Tibial artery (tissue), 4 donors: ENCODE results near the gene BEST1.
A peak's percentile ranks its signal among the peaks of the same experiment; 100 is the strongest.
"Not testable (repeated sequence)": the region's sequence is repeated elsewhere in the genome, so short reads cannot be mapped to it uniquely, and the experiment has no call there.

ENCODE experiments used
- DNase-seq, 2 donors: peaks; one replicate each; pipeline ENCODE4 v3.0.0-alpha.2; 2019
- H3K27ac ChIP-seq, 2 donors: fragments of 200-600 bp; sonication (generic) in 1 of 2; 1 replicate in 1 of 2; 2 replicates in 1 of 2; pipeline ENCODE4 v1.5.1; 2018 to 2019; ENCODE audit warnings: mild to moderate bottlenecking in 1 of 2
- H3K27me3 ChIP-seq, 2 donors: fragments of 200-600 bp; sonication (generic) in 1 of 2; one replicate each; pipeline versions ENCODE4 v1.5.1 to v1.6.0; 2016 to 2019
- H3K36me3 ChIP-seq, 3 donors: fragments of 200-600 bp; sonication (generic) in 2 of 3; one replicate each; pipeline ENCODE4 v1.5.1; 2016 to 2019; ENCODE audit warnings: mild to moderate bottlenecking in 2 of 3
- H3K4me1 ChIP-seq, 4 donors: fragments of 200-600 bp; sonication (generic) in 2 of 4; 1 replicate in 3 of 4; 2 replicates in 1 of 4; pipeline ENCODE4 v1.5.1; 2016 to 2019
- H3K4me3 ChIP-seq, 2 donors: fragments of 200-600 bp; sonication (generic) in 1 of 2; 1 replicate in 1 of 2; 2 replicates in 1 of 2; pipeline ENCODE4 v1.5.1; 2018 to 2019; ENCODE audit warnings: mild to moderate bottlenecking in 2 of 2
- H3K9me3 ChIP-seq, 3 donors: fragments of 200-600 bp; sonication (generic) in 1 of 3; one replicate each; pipeline ENCODE4 v1.5.1; 2016 to 2019
- intact Hi-C: fragments of 100-400 bp; cut with DNase I; formaldehyde crosslinking; loops from one replicate; pipeline ENCODE4 v1.15.0; 2023; ENCODE audit warnings: low total_unique reads
- TF ChIP-seq, protein P1 (sequence below), 2 experiments: fragments of 200-600 bp in 1 of 2; fragments of 450-650 bp in 1 of 2; IDR thresholded peaks; one replicate each; pipeline ENCODE4 v1.5.1; 2017 to 2019; ENCODE audit warnings: antibody characterized with exemption in 2 of 2, mild to moderate bottlenecking in 1 of 2, moderate library complexity in 1 of 2

The BEST1 gene

DNA sequence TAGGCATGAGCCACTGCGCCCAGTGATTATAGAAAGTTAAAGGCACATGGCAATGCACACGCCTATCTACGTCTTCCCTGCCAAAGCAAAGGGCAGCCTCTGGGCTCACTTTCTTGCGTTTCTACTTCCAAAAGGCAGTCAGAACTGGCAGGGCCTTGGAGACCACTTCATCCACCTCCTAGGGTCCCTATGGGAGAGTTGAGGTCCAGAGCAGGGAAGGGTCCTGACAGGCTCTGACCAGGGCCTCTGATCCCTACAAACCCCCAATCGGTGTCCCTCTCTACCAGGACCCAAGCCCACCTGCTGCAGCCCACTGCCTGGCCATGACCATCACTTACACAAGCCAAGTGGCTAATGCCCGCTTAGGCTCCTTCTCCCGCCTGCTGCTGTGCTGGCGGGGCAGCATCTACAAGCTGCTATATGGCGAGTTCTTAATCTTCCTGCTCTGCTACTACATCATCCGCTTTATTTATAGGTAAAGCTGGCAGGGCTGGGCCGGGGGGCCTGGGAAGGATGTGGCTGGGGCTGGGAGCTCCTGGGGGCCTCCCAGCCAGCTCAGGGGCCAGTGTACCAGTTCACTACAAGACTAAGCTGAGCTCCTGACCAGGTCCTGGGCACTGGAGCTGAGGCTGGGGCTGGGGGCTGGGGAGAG is 1.5 kb downstream of the BEST1 start:
- H3K4me3 ChIP-seq, result no peak overlapping the region
- H3K27me3 ChIP-seq, result peaks cover 0 to 11% of the 10 kb centered on the region in 2 donors
- no peak overlapping the region for H3K27ac ChIP-seq
- intact Hi-C loops, result no loop called here
- no peak for DNase-seq
- peaks cover 0 to 48% (median 35%) of the 10 kb centered on the region in 4 donors for H3K4me1 ChIP-seq
- H3K36me3 ChIP-seq, result no peaks in the 10 kb centered on the region
- H3K9me3 ChIP-seq, result no peaks in the 10 kb centered on the region
- TF ChIP-seq, protein P1, sequence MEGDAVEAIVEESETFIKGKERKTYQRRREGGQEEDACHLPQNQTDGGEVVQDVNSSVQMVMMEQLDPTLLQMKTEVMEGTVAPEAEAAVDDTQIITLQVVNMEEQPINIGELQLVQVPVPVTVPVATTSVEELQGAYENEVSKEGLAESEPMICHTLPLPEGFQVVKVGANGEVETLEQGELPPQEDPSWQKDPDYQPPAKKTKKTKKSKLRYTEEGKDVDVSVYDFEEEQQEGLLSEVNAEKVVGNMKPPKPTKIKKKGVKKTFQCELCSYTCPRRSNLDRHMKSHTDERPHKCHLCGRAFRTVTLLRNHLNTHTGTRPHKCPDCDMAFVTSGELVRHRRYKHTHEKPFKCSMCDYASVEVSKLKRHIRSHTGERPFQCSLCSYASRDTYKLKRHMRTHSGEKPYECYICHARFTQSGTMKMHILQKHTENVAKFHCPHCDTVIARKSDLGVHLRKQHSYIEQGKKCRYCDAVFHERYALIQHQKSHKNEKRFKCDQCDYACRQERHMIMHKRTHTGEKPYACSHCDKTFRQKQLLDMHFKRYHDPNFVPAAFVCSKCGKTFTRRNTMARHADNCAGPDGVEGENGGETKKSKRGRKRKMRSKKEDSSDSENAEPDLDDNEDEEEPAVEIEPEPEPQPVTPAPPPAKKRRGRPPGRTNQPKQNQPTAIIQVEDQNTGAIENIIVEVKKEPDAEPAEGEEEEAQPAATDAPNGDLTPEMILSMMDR (IDR thresholded peaks at IDR 0.05), result no peak

DNA sequence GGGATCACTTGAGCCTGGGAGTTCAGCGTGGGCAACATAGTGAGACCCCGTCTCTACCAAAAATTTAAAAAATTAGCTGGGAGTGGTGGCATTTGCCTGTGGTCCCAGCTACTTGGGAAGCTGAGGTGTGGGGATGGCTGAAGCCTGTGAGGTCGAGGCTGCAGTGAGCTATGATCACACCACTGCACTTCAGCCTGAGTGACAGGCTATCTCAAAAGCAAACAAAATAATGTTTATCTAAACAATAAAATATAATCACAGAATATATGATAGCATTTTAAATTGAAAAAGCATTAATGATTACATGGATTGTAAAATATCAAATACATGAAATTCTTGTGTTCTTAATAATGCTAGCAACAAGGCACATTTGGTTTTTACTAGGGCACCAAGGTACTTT is 2.7 kb downstream of the BEST1 start:
- intact Hi-C loops, result no loop called here
- H3K4me1 ChIP-seq, result peaks cover 0 to 39% (median 28%) of the 10 kb centered on the region in 4 donors
- H3K27ac ChIP-seq, result no peak overlapping the region

DNA sequence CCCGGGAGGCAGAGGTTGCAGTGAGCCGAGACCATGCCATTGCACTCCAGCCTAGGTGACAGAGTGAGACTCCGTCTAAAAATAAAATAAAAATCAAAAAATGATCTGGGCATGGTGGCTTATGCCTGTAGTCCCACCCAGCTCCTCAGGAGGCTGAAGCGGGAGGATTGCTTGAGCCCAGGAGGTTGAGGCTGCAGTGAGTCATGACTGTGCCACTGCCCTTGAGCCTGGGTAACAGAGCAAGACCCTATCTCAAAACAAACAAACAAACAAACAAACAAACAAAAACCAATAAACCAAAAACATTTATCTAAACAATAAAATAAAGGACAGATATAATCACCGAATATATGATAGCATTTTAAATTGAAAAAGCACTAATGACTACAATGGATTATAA is 3.5 kb downstream of the BEST1 start:
- H3K36me3 ChIP-seq, DNase-seq, H3K4me3 ChIP-seq, intact Hi-C loops, H3K9me3 ChIP-seq, H3K27ac ChIP-seq: not testable (repeated sequence)
- H3K4me1 ChIP-seq, result peaks cover 0 to 33% (median 26%) of the 10 kb centered on the region in 4 donors
- H3K27me3 ChIP-seq, result peaks cover 0 to 11% of the 10 kb centered on the region in 2 donors

More for the DNA sequence above, 2.7 kb downstream of the BEST1 start:
- no peaks in the 10 kb centered on the region for H3K9me3 ChIP-seq
- H3K27me3 ChIP-seq, result peaks cover 0 to 11% of the 10 kb centered on the region in 2 donors
- peaks cover 0 to 2% (median 0%) of the 10 kb centered on the region in 3 donors for H3K36me3 ChIP-seq
- no peak for DNase-seq
- no peak overlapping the region for H3K4me3 ChIP-seq
- TF ChIP-seq, protein P1 (IDR thresholded peaks at IDR 0.05), result no peak

DNA sequence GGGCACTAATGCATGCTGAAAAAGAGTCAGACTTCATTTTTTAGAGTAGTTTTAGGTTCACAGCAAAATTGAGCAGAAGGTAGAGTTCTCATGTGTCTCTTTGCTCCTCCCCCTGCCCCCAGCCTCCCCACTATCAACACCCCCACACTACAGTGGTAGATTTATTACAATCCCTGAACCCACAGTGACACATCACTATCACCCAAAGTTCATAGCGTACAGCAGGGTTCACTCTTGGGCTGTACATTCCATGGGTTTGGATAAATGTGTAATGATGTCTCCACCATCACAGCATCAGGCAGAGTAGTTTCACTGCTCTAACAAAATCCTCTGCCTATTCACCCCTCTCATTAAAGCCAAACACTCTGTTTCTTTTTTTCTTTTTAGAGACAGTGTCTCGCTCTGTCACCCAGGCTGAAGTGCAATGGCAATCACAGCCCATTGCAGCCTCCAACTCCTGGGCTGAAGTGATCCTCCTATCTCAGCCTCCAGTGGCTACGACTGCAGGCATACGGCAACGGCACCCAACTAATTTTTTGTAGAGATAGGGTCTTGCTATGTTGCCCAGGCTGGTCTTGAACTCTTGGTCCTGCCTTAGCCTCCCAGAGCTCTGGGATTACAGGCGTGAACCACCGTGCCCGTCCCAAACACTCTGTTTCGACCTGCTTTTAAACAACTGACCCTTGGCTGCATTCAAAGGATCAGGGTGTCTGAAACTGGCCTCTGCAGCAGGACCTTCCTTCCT is 4.1 kb downstream of the BEST1 start:
- Histone ChIP-seq H3K36me3 (peaks cover 0 to 8% (median 0%) of the 10 kb centered on the region in 3 donors), H3K27ac (peak overlapping the region; percentile 56 to 61), H3K4me1 (peaks cover 0 to 27% (median 22%) of the 10 kb centered on the region in 4 donors), H3K9me3 (no peaks in the 10 kb centered on the region), H3K27me3 (peaks cover 0 to 11% of the 10 kb centered on the region in 2 donors), H3K4me3 (peak overlapping the region in 1 of 2 donors; percentile 50)
- DNase-seq, result no peak
- TF ChIP-seq, protein P1 (IDR thresholded peaks at IDR 0.05), result no peak
- intact Hi-C loops, result no loop called here

DNA sequence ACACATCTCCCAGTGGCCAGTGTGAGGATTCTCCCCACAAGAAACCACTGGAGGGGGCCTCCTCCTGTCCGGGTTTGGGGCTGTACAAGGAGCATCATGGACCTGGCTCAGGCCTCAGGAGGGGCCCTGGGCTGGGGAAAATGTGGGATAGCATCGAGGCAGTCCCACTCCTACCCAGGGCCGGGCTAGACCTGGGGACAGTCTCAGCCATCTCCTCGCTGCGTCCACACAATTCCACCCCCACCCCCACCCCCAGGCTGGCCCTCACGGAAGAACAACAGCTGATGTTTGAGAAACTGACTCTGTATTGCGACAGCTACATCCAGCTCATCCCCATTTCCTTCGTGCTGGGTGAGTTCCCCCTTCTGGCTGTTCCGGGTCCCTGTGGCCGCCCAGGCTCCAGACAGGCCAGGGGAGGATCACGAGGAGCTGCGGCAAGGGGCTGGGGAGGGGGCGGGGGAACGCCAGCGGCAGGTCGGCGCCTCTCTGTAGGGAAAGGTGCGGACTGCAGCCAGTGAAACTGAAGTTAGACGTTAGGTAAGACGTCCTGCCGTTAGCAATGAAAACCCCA is 4.8 kb downstream of the BEST1 start:
- peaks cover 0 to 8% (median 0%) of the 10 kb centered on the region in 3 donors for H3K36me3 ChIP-seq
- H3K27ac ChIP-seq, result peak overlapping the region; percentile 56 to 61
- intact Hi-C loops, result no loop called here
- H3K27me3 ChIP-seq, result peaks cover 0 to 11% of the 10 kb centered on the region in 2 donors
- H3K4me3 ChIP-seq, result peak overlapping the region; percentile 42 to 50
- H3K9me3 ChIP-seq, result no peaks in the 10 kb centered on the region
- TF ChIP-seq, protein P1 (IDR thresholded peaks at IDR 0.05), result no peak
- DNase-seq, result peak; percentile 86 to 88
- H3K4me1 ChIP-seq, result peaks cover 0 to 20% (median 15%) of the 10 kb centered on the region in 4 donors
